Ishikawa (cell line): ENCODE measurements around the gene BMP7.

ENCODE experiments used
- CEBPB ChIP-seq: IDR thresholded peaks from 2 replicates; pipeline ENCODE4 v1.6.1; 2012
- EGR1 ChIP-seq: IDR thresholded peaks from 2 replicates; pipeline ENCODE4 v1.6.1; 2012
- EP300 ChIP-seq: IDR thresholded peaks from 2 replicates; pipeline ENCODE4 v1.6.1; 2012; ENCODE audit warnings: borderline replicate concordance
- NFIC ChIP-seq: IDR thresholded peaks from 2 replicates; pipeline ENCODE4 v1.6.1; 2012
- TCF12 ChIP-seq: IDR thresholded peaks from 2 replicates; pipeline ENCODE4 v1.6.1; 2012; ENCODE audit warnings: low read depth
- YY1 ChIP-seq: IDR thresholded peaks from 2 replicates; pipeline ENCODE4 v1.6.1; 2012; ENCODE audit warnings: low read depth

DNA sequence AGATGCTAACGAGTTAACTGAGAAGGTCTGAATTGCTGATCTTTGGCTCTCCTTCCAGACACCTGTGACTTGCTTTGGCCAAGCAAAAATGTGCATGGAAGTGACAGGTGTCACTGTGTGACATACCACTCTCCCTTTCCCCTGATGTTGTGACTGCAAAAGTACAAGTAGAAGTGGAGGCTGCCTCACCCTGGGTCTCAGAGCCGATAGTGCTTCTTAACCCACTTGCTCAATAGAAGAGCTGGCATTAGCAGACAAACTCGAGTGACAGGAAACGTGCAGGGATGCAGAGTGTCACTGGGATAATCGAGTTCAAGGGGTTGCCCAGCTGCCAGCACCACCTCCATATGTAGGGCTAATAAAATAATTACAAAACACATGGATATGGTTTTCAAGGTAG is 46.8 kb upstream of the BMP7 start:
- TF ChIP-seq TCF12: no peak
- TF ChIP-seq NFIC: no peak
- no peak for TF ChIP-seq EGR1
- no peak for TF ChIP-seq EP300
- no peak for TF ChIP-seq YY1
- TF ChIP-seq CEBPB: no peak
